Loucy (cell line): ENCODE results near the gene DSEL.

ENCODE experiments used
- H2AFZ ChIP-seq: fragments of 200-600 bp; sonication (generic); 2 replicates; pipeline ENCODE4 v1.6.0; 2016; ENCODE audit warnings: antibody characterized with exemption, mild to moderate bottlenecking, low read length, moderate library complexity
- H3F3A ChIP-seq: fragments of 200-600 bp; 2 replicates; pipeline ENCODE4 v1.6.0; 2016; ENCODE audit warnings: antibody characterized with exemption, low read depth, mild to moderate bottlenecking
- H3K27me3 ChIP-seq: fragments of 200-600 bp; sonication (generic); 2 replicates; pipeline ENCODE4 v1.6.1; 2014; ENCODE audit warnings: low read length, mild to moderate bottlenecking; ENCODE audit not compliant: insufficient read depth, poor library complexity, severe bottlenecking
- H3K36me3 ChIP-seq: fragments of 200-600 bp; sonication (generic); 2 replicates; pipeline ENCODE4 v1.6.1; 2016; ENCODE audit warnings: low read length; ENCODE audit not compliant: insufficient read depth
- H3K4me1 ChIP-seq: fragments of 200-600 bp; sonication (generic); 2 replicates; pipeline ENCODE4 v1.5.1; 2014; ENCODE audit warnings: low read length, mild to moderate bottlenecking; ENCODE audit not compliant: insufficient read depth, poor library complexity, severe bottlenecking
- H3K4me2 ChIP-seq: fragments of 200-600 bp; sonication (generic); 2 replicates; pipeline ENCODE4 v1.6.0; 2014; ENCODE audit warnings: antibody characterized with exemption, low read length, low read depth, mild to moderate bottlenecking; ENCODE audit not compliant: poor library complexity, severe bottlenecking
- H3K4me3 ChIP-seq: fragments of 200-600 bp; sonication (generic); 2 replicates; pipeline ENCODE4 v1.5.1; 2014; ENCODE audit warnings: low read length, mild to moderate bottlenecking, mixed read lengths; ENCODE audit not compliant: poor library complexity, severe bottlenecking
- H3K79me2 ChIP-seq: fragments of 200-600 bp; sonication (generic); 2 replicates; pipeline ENCODE4 v1.6.1; 2014; ENCODE audit warnings: low read length; ENCODE audit not compliant: insufficient read depth
- H3K9ac ChIP-seq: fragments of 200-600 bp; sonication (generic); 2 replicates; pipeline ENCODE4 v1.6.0; 2014; ENCODE audit warnings: mild to moderate bottlenecking, low read depth, low read length, moderate library complexity; ENCODE audit not compliant: poor library complexity, severe bottlenecking
- H3K9me2 ChIP-seq: fragments of 200-600 bp; sonication (generic); replicated peaks from 2 replicates; pipeline ENCODE4 v1.6.1; 2016; ENCODE audit warnings: low read depth, low read length, mixed read lengths
- H3K9me3 ChIP-seq: fragments of 200-600 bp; sonication (generic); 2 replicates; pipeline ENCODE4 v1.6.1; 2014; ENCODE audit warnings: mild to moderate bottlenecking, antibody characterized with exemption, low read length, low read depth; ENCODE audit not compliant: insufficient read depth
- H4K20me1 ChIP-seq: fragments of 200-600 bp; sonication (generic); 2 replicates; pipeline ENCODE4 v1.6.0; 2014; ENCODE audit warnings: antibody characterized with exemption, low read length, mild to moderate bottlenecking; ENCODE audit not compliant: insufficient read depth, poor library complexity, severe bottlenecking
- EZH2phosphoT487 ChIP-seq: fragments of 200-600 bp; IDR thresholded peaks from 2 replicates; pipeline ENCODE4 v1.6.1; 2018; ENCODE audit warnings: antibody characterized with exemption, mild to moderate bottlenecking, moderate library complexity, borderline replicate concordance
- TF ChIP-seq, protein P1 (sequence below): fragments of 200-600 bp; sonication (generic); conservative IDR thresholded peaks from 2 replicates; pipeline ENCODE4 v1.5.1; 2014; ENCODE audit warnings: mild to moderate bottlenecking, antibody characterized with exemption, low read length

The DSEL gene

DNA sequence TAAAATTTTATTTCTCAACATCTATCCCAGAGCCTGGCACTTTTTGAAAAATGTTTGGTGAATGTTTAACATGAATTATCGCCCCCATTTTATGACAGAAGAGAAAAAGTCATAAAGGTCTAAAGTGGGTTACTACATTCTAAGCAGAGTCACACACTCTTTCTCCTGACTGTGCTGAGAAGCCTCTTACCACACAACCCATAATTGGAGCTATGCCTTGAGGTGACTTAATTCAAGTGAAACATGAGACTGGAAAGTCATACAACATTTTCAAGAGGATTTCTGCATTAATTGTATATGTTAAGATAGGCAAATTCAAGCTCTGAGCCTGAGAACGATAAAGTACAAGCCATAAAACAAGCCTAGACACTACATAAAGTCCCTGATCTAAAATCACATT lies 3.1 kb upstream of the DSEL start:
- TF ChIP-seq EZH2phosphoT487: no peak
- TF ChIP-seq, protein P1, sequence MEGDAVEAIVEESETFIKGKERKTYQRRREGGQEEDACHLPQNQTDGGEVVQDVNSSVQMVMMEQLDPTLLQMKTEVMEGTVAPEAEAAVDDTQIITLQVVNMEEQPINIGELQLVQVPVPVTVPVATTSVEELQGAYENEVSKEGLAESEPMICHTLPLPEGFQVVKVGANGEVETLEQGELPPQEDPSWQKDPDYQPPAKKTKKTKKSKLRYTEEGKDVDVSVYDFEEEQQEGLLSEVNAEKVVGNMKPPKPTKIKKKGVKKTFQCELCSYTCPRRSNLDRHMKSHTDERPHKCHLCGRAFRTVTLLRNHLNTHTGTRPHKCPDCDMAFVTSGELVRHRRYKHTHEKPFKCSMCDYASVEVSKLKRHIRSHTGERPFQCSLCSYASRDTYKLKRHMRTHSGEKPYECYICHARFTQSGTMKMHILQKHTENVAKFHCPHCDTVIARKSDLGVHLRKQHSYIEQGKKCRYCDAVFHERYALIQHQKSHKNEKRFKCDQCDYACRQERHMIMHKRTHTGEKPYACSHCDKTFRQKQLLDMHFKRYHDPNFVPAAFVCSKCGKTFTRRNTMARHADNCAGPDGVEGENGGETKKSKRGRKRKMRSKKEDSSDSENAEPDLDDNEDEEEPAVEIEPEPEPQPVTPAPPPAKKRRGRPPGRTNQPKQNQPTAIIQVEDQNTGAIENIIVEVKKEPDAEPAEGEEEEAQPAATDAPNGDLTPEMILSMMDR: no peak
- Histone ChIP-seq H3K36me3 (no peaks in the 10 kb centered on the region), H3K4me3 (no peak overlapping the region), H3K4me2 (no peak overlapping the region), H2AFZ (no peak overlapping the region), H3F3A (no peaks in the 10 kb centered on the region), H4K20me1 (no peaks in the 10 kb centered on the region), H3K27me3 (no peaks in the 10 kb centered on the region), H3K9me3 (no peaks in the 10 kb centered on the region), H3K9me2 (no peaks in the 10 kb centered on the region), H3K79me2 (no peaks in the 10 kb centered on the region), H3K4me1 (peaks cover 4% of the 10 kb centered on the region), H3K9ac (no peak overlapping the region)

DNA sequence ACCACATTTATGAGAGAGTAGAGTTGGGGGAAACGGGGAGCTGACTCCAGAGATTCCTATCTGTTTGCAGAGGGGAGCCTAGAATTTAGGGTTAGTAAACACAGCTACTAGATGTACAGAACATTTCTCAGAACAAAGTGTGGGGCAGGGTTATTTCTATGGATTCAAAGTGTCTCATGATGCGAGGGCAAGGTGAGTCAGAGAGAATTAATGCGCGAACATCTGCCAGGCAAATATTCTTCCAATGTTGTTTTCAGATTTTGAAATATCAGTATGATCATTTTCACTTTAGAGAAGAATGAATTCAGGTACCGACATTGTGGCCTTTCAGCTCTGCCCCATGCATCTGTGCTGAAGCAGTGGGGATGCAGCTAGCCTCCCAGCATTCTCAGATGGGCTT lies 2.0 kb upstream of the DSEL start:
- no peak overlapping the region for H2AFZ ChIP-seq
- TF ChIP-seq, protein P1: no peak
- TF ChIP-seq EZH2phosphoT487: no peak

GRCh38 chr18:67517444-67517765 lies 885 bp upstream of the DSEL start:
- Histone ChIP-seq H3K9me2 (no peaks in the 10 kb centered on the region), H3K4me1 (peaks cover 4% of the 10 kb centered on the region), H3F3A (no peaks in the 10 kb centered on the region), H4K20me1 (no peaks in the 10 kb centered on the region), H3K27me3 (no peaks in the 10 kb centered on the region), H3K9me3 (no peaks in the 10 kb centered on the region), H3K79me2 (no peaks in the 10 kb centered on the region), H3K36me3 (no peaks in the 10 kb centered on the region), H2AFZ (peak overlapping the region; percentile 99), H3K4me3 (peak overlapping the region; percentile 78), H3K4me2 (peak overlapping the region; percentile 99), H3K9ac (peak overlapping the region; percentile 71)
- TF ChIP-seq EZH2phosphoT487: no peak
- TF ChIP-seq, protein P1: no peak

More for the DNA sequence above, 2.0 kb upstream of the DSEL start:
- Histone ChIP-seq H3K4me1 (peaks cover 4% of the 10 kb centered on the region), H4K20me1 (no peaks in the 10 kb centered on the region), H3K9me2 (no peaks in the 10 kb centered on the region), H3K36me3 (no peaks in the 10 kb centered on the region), H3K9me3 (no peaks in the 10 kb centered on the region), H3K4me3 (no peak overlapping the region), H3K79me2 (no peaks in the 10 kb centered on the region), H3K4me2 (no peak overlapping the region), H3K27me3 (no peaks in the 10 kb centered on the region), H3F3A (no peaks in the 10 kb centered on the region), H3K9ac (no peak overlapping the region)
